Astrocyte (in vitro differentiated cells and primary cell): ENCODE results near the gene ALDH1A2. TPM values are rescaled to one million over a fixed set of nuclear protein-coding genes. Genes with fewer than 3 reads are reported as not detected.

Source experiments
- DNase-seq: peaks from one replicate; pipeline ENCODE4 v3.0.0-alpha.2; 2010; ENCODE audit warnings: low read depth
- FAIRE-seq: peaks from 2 replicates; lab custom pipeline; 2011; peaks lifted over from hg19 to GRCh38; lab: Jason Lieb, UNC
- H2AFZ ChIP-seq: 2 replicates; pipeline ENCODE4 v1.6.0; 2012; ENCODE audit warnings: low read depth, low read length, inconsistent platforms
- H3K27ac ChIP-seq: 2 replicates; pipeline ENCODE4 v1.5.1; 2011; ENCODE audit warnings: low read depth, low read length, inconsistent platforms
- H3K27me3 ChIP-seq: 2 replicates; pipeline ENCODE4 v1.6.0; 2011; ENCODE audit warnings: low read length, inconsistent platforms; ENCODE audit not compliant: insufficient read depth
- H3K36me3 ChIP-seq: 2 replicates; pipeline ENCODE4 v1.5.1; 2011; ENCODE audit warnings: low read length, inconsistent platforms; ENCODE audit not compliant: insufficient read depth
- H3K4me1 ChIP-seq: 2 replicates; pipeline ENCODE4 v1.5.1; 2011; ENCODE audit warnings: low read length, inconsistent platforms; ENCODE audit not compliant: insufficient read depth
- H3K4me2 ChIP-seq: 2 replicates; pipeline ENCODE4 v1.6.0; 2012; ENCODE audit warnings: low read length, inconsistent platforms
- H3K4me3 ChIP-seq: 2 replicates; pipeline ENCODE4 v1.5.1; 2011; ENCODE audit warnings: low read depth, mild to moderate bottlenecking, low read length, inconsistent platforms; ENCODE audit not compliant: insufficient read depth
- H3K79me2 ChIP-seq: 2 replicates; pipeline ENCODE4 v1.6.0; 2012; ENCODE audit warnings: mild to moderate bottlenecking, low read length, inconsistent platforms; ENCODE audit not compliant: insufficient read depth
- H3K9ac ChIP-seq: 2 replicates; pipeline ENCODE4 v1.6.0; 2012; ENCODE audit warnings: mild to moderate bottlenecking, low read length, inconsistent platforms
- H3K9me3 ChIP-seq: 2 replicates; pipeline ENCODE4 v1.5.1; 2012; ENCODE audit warnings: low read depth, mild to moderate bottlenecking, low read length, inconsistent platforms; ENCODE audit not compliant: insufficient read depth
- H4K20me1 ChIP-seq: 2 replicates; pipeline ENCODE4 v1.6.0; 2012; ENCODE audit warnings: low read length, inconsistent platforms; ENCODE audit not compliant: insufficient read depth
- H3K27ac Mint-ChIP-seq: one replicate; pipeline ENCODE4 v1.8.0; 2021; ENCODE audit warnings: mild to moderate bottlenecking, mixed read lengths; ENCODE audit not compliant: unreplicated experiment
- H3K27me3 Mint-ChIP-seq: one replicate; pipeline ENCODE4 v1.8.0; 2021; ENCODE audit warnings: low read depth, mixed read lengths; ENCODE audit not compliant: unreplicated experiment
- H3K36me3 Mint-ChIP-seq: one replicate; pipeline ENCODE4 v1.8.0; 2021; ENCODE audit warnings: low read depth, mixed read lengths; ENCODE audit not compliant: unreplicated experiment
- H3K4me1 Mint-ChIP-seq: one replicate; pipeline ENCODE4 v1.8.0; 2021; ENCODE audit warnings: low read depth, mixed read lengths; ENCODE audit not compliant: unreplicated experiment
- H3K4me3 Mint-ChIP-seq: one replicate; pipeline ENCODE4 v1.8.0; 2021; ENCODE audit warnings: mild to moderate bottlenecking, moderate library complexity, mixed read lengths; ENCODE audit not compliant: unreplicated experiment
- H3K9me3 Mint-ChIP-seq: one replicate; pipeline ENCODE4 v1.8.0; 2021; ENCODE audit warnings: mild to moderate bottlenecking, mixed read lengths; ENCODE audit not compliant: unreplicated experiment
- CTCF ChIP-seq: IDR thresholded peaks from 2 replicates; pipeline ENCODE4 v1.5.1; 2011; ENCODE audit warnings: low read depth, mild to moderate bottlenecking, inconsistent platforms, low read length, moderate library complexity; ENCODE audit not compliant: insufficient read depth
- EZH2 ChIP-seq: IDR thresholded peaks from 2 replicates; pipeline ENCODE4 v1.6.1; 2012; ENCODE audit warnings: mild to moderate bottlenecking, low read length, inconsistent platforms; ENCODE audit not compliant: insufficient read depth
- total RNA-seq: library from RNA; stranded (reverse); gene quantifications from 2 replicates; pipeline ENCODE4 v1.2.1, GENCODE V29; 2021

ALDH1A2 gene
- total RNA-seq, 1 donor from 2014 or later = 0.98 TPM

- Histone ChIP-seq H3K27ac (no peak overlapping the region), H4K20me1 (no peaks in the 10 kb centered on the region), H3K79me2 (no peaks in the 10 kb centered on the region), H3K4me1 (no peaks in the 10 kb centered on the region), H3K9me3 (no peaks in the 10 kb centered on the region), H3K36me3 (no peaks in the 10 kb centered on the region), H3K9ac (no peak overlapping the region), H2AFZ (no peak overlapping the region), H3K4me3 (no peak overlapping the region), H3K27me3 (peaks cover 5% of the 10 kb centered on the region), H3K4me2 (no peak overlapping the region)
- H3K4me3 Mint-ChIP-seq = no peak overlapping the region
- no peaks in the 10 kb centered on the region for H3K36me3 Mint-ChIP-seq
- no peaks in the 10 kb centered on the region for H3K9me3 Mint-ChIP-seq
- DNase-seq (no peak), FAIRE-seq (no peak)
- peaks cover 6% of the 10 kb centered on the region for H3K27me3 Mint-ChIP-seq
- TF ChIP-seq EZH2 = no peak
- TF ChIP-seq CTCF = no peak
- H3K4me1 Mint-ChIP-seq = no peaks in the 10 kb centered on the region
- H3K27ac Mint-ChIP-seq = no peak overlapping the region
These were observed 72.7 kb downstream of the ALDH1A2 start for GRCh38 chr15:57992761-57993355.

- no peaks in the 10 kb centered on the region for H3K9me3 Mint-ChIP-seq
- Histone ChIP-seq H3K79me2 (no peaks in the 10 kb centered on the region), H2AFZ (no peak overlapping the region), H3K9me3 (no peaks in the 10 kb centered on the region), H3K4me1 (no peaks in the 10 kb centered on the region), H4K20me1 (no peaks in the 10 kb centered on the region), H3K36me3 (no peaks in the 10 kb centered on the region), H3K4me2 (no peak overlapping the region), H3K27me3 (no peaks in the 10 kb centered on the region), H3K4me3 (no peak overlapping the region), H3K9ac (no peak overlapping the region), H3K27ac (no peak overlapping the region)
- TF ChIP-seq EZH2 (no peak), CTCF (no peak)
- no peak for DNase-seq
- peaks cover 19% of the 10 kb centered on the region for H3K27me3 Mint-ChIP-seq
- H3K4me3 Mint-ChIP-seq = no peak overlapping the region
- FAIRE-seq = no peak
- H3K4me1 Mint-ChIP-seq = no peaks in the 10 kb centered on the region
- H3K27ac Mint-ChIP-seq = no peak overlapping the region
- no peaks in the 10 kb centered on the region for H3K36me3 Mint-ChIP-seq
These were observed 92.0 kb downstream of the ALDH1A2 start for GRCh38 chr15:57973534-57973933.

- H3K27me3 ChIP-seq = no peaks in the 10 kb centered on the region
- TF ChIP-seq CTCF (no peak), EZH2 (no peak)
- H3K4me2 ChIP-seq = no peak overlapping the region
- Mint-ChIP-seq H3K36me3 (no peaks in the 10 kb centered on the region), H3K4me1 (no peaks in the 10 kb centered on the region), H3K9me3 (no peaks in the 10 kb centered on the region), H3K27ac (no peak overlapping the region), H3K27me3 (peaks cover 21% of the 10 kb centered on the region), H3K4me3 (no peak overlapping the region)
- no peaks in the 10 kb centered on the region for H4K20me1 ChIP-seq
- H3K9ac ChIP-seq = no peak overlapping the region
- DNase-seq (no peak), FAIRE-seq (no peak)
- H3K4me3 ChIP-seq = no peak overlapping the region
- H2AFZ ChIP-seq = no peak overlapping the region
- H3K4me1 ChIP-seq = no peaks in the 10 kb centered on the region
- no peak overlapping the region for H3K27ac ChIP-seq
- no peaks in the 10 kb centered on the region for H3K79me2 ChIP-seq
- H3K9me3 ChIP-seq = no peaks in the 10 kb centered on the region
- no peaks in the 10 kb centered on the region for H3K36me3 ChIP-seq
These were observed 92.6 kb downstream of the ALDH1A2 start for GRCh38 chr15:57972864-57973263.
